GM19023 (cell line): ENCODE results near the gene MSL1.
A peak's percentile ranks its signal among the peaks of the same experiment; 100 is the strongest.

ENCODE experiments used
- ATAC-seq: cut with Tn5 transposase; IDR thresholded peaks from one replicate; pipeline ENCODE4 v1.9.1; 2021; ENCODE audit warnings: mild to moderate bottlenecking, moderate library complexity; ENCODE audit not compliant: unreplicated experiment

The MSL1 gene

DNA sequence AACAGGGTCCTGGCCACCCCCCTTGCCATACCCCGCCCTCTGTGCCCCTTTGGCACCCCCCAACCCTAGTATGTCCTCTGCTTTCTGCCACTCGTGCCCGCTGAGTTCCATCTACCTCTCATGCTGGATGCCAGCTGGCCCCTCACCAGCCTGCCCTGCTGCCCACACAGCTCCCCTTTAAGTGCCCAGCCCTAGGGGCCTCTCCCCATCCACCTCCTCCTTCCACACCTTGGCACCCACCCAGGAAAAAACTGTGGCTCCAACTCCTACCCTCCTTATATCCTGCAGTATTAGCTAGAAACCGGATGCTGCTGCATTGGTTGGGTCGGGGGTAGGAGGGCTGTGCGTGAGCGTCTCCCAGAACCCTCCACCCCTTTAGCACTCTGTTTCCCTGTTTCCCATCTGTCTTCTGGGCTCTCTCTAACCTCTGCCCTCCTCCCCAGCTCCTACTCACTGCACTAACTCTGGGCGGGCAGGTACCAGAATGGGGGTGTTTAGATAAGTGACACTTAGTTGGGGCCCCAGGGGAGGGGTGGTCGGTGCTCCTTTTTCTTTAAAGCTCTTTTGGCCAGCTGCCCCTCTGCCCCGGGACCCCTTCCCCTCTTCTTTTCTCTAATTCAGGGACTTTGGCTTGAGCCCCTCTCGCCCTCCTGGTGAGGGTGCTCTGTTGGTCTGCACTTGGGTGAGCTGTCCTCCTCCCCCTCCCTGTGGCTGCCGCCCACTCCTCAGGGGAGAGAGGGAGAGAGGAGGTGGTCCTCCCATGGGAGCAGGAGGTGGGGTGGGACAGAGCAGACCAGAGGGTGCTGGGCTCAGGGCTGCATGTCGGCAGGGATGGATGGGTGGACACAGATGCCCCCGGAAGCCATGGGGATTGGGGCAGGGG lies 31.3 kb upstream of the MSL1 start:
- no peak for ATAC-seq

DNA sequence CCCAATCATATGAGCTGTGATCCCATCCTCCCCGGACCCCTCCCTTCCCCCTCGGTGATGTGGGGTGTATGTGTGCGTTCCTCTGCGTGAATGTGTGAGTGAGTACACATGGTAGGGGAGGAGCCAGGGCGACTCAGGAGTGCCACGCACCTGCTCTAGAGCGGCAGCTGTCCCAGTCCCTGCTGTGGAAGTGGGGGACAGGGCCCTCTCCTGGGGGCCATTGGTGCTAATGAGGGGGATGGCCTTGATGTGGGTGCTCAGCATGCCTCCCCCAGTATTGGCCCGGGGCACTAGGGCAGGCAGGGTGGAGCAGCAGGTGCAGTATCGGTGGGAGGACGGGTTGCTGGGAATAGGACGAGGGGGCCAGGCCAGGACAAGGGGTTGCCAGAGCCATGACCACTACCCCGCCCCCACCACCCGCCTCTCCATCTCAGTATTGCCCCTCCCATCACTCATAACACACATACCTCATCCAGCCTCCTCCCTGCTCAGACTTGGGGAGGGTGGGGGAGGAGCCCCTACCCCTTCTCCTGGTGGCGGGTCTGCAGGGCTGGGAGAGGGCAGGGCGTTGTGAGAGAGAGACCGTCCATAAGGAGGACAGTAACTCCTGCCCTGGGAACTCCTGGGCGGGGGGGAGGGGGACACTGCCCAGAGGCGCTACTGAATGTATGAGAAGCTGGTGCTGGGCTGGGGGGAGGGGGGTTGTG lies 29.9 kb upstream of the MSL1 start:
- ATAC-seq: no peak

DNA sequence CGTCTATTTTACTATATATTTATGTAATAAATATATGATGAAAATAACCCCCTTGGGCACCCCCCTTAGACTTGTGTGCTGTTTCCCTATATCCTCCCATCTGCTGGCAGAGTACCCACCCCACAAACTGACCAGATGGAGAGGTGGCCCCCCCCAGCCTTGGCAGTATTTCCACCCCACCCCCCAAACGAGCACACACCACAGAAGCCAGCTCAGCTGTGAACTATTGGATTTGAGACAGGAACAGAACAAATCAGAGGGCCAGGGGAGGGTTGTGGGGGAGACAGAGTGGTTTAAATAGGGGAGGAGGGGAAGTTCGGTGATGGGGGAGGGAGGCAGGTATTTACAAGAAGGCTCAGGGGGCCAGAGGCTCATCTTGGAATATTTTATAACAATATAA lies 29.2 kb upstream of the MSL1 start:
- no peak for ATAC-seq

DNA sequence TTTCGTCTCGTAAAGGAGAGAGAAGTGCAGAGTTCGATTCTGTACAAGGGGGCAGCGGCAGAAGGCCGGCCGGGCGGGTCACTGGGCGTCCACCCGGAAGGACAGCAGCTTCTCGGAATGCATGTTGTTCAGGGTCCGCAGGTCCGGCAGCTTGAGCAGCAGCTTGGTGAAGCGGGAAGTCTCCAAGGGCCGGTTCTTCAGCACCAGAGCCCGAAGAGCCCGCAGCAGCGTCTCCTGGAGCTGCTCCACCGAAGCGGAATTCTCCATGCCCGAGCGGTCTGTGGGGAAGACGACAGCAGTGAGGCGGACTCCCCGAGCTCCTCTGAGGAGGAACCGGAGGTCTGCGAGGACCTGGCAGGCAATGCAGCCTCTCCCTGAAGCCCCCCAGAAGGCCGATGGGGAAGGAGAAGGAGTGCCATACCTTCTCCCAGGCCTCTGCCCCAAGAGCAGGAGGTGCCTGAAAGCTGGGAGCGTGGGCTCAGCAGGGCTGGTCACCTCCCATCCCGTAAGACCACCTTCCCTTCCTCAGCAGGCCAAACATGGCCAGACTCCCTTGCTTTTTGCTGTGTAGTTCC lies 28.7 kb upstream of the MSL1 start:
- no peak for ATAC-seq

DNA sequence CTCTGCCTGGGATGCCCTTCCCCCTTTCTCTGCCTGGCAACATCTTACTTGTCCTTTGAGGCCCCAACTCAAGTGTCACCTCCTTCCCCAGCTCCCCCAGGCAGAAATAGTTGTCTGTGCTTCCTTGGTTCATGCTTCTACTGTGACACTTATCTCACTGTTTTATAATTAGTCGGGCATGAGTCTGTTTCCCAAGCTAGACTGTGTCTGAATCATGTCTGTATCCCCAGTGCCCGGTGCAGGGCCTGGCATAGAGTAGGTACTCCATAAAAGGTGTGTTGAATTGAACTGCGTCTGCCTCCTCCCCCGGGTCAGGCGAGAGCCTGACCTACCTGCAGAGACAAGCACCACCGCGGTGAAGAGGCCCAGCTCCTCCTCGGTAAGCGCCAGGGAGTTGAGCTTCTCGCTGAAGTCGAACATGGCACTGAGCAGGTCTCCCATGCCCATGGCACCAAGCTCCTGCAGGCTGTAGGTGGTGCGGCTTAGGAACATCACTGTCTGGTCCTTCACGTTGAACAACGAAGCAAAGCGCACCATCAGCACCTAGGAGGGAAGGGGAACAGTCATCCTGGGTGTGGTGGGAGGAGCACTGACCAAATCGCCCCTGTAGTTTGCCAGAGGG lies 28.1 kb upstream of the MSL1 start:
- no peak for ATAC-seq

DNA sequence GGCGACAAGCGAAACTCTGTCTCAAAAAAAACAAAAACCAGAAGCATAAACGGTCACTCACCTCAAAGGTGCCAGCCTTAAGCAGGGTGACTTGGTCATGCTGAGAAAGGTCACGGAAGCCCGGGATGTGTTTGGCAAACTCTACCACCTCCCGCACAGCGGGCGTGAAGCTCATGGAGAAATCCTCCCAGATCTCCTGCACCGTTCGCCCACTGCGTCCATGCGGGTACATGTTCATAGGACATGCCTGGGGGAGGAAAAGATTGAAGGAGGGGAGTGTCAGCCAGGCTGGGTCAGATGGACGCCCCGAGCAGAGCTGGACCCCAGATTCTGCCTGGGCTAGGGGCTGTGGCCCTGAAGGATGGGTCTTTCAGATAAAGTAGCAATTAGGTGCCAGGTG lies 26.9 kb upstream of the MSL1 start:
- ATAC-seq: no peak

DNA sequence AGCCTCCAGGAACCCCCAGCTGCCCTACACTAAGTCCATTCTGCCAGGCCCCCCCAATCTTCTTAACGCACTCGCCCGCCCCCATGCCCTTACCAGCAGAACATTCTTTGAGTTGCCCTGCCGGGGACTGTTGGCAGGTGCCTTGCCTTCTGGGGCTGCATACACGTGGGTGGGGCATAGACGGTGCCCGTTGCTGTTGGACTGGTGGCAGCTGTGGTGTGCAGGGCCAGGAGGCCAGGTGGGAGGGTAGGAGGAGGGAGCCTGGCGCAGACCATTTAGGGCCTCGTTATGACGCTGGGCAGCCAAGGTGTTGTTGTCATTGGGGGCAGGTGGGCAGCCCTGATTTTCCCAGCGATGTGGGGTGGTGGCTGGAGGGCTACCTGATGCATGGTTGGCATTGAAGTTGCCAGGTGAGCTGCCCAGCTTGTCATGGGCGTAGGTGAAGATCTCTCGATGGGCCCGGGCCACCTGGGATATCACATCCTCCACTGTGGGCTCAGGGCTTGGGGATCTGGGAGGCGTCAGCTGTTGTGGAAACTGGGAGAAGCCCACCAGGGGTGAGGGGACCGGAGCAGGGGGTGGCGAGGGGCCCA lies 26.3 kb upstream of the MSL1 start:
- no peak for ATAC-seq

DNA sequence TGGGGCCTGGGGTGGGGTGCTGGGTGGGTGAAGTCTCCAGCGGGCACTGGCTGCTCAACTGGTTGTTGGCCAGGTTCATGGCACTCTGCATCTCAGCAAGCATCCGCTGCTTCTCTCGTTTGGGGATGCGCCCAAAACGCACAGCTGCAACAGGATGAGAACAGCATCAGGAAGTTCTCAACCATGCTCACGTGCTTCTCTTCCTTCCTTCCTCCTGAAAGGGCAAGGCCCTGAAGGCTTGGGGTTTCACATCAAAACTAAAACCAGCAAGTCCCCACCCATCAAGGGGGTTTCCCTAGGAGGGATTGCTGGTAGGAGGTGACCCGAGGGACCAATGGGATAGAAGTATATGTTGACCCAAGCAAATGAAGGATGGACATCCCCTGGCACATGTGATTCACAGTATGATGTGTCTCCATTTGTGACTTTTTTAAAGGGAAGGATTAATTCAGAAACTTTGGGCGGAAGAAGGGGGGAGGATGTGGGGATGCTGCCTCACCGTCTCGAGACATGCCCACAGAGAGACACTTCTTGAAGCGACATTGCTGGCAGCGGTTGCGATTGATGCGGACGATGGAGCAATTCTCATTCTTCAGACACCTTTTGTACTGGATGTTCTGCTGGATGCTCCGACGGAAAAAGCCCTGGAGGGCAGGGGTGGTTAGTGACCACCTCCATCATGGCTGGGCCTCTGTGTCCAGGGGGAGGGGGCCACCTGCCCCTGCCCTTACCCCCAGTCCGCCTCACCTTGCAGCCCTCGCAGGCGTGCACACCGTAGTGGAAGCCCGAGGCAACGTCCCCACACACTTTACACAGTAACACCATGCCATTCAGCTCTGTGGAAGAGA lies 25.6 kb upstream of the MSL1 start:
- ATAC-seq: peak; percentile 46

DNA sequence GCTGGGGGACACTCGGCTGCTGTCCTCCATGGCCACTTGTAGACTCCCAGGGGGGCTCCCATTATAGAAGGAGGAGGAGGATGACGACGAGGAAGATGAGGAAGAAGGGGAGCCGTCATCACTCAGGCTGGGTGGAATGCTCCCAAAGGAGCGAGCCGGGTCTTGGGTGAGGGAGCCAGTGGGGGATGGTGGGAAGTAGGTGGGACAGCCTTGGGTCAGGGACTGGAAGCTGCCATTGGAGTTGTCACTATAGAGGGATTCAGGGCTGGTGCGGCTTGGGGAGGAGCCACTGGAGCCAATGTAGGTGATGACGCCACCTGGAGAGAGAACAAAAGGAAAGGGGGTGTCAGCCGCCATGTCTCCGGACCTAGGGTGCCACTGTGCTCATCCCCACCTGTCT lies 24.7 kb upstream of the MSL1 start:
- ATAC-seq: no peak

DNA sequence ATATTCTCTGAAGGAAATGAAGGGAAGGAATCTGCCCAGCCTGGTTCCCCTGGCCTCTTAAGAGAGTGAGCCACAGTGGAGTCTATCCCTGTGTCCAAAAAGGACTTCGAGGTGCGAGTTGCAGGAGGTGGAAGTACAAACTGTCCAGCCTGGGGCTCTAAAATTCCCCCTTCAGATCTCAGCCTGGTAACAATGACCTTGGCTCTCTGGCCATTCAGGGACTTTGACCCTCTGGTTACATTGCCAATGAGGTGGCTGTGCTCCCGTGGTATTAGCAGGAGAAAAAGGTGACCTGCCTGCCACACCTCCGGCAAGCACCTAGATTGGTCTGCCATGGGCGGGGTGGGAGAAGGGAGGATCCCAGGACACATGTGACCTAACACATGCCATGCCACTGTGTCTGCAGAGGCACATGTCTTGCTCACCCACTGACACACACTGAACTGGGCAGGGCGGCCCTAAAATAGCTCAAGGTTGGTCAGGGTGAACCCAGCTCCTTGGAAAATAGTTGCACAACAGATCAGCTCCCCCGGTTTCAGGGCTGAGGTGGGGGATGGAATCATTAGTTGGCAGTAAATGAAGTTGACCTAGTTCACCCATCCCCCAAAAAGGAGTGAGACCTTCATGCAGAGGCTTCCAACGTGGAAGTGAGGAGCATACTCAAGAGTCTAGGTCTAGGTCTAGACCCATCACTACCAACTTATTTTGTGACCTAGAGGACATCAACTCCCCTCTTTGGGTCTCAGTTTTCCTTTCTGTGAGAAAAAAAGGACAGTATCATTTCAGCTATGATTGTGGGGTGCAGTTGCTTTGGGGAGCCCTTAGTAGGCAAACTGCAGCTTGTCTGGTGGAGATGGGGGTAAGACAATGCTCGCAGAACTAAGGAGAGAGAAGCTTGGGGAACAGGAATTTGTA lies 23.6 kb upstream of the MSL1 start:
- ATAC-seq: no peak

DNA sequence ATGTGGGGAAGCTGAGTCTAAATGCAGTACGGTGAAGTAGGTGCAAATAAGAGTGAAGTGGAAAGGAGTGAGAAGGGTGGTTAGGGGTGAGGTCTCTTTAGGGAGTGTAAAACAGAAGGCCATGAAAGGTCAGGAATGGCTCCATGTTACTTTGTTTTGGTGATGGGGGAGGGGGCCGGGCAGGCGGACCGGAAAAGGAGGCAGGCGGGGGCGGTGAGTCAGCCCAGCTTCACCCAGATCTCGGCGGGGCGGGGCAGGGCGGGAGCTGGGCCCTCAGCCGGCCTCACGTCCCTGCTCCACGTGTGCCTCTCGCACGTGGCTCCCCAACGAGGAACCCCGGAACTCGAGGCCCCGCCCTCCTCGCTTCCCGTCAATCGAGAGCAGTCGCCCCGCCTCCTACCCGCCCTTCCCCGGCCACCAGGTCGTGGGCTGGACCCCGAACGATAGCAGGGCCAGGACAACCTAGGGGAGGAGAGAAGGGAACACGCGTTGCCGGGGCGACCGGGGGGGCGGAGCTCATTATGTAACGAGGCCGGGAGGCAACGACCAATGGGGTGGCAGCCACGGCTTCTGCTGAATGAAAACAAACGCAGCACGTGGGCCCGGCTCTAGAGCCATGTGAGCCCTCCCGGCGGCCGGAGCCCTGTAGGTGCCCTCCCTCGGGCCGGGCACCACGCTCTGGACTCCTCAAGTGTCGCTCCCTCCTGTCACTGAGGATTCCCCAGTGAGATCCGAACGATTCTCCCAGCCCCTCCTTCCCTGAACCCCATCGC lies 22.7 kb upstream of the MSL1 start:
- ATAC-seq: peak; percentile 61

DNA sequence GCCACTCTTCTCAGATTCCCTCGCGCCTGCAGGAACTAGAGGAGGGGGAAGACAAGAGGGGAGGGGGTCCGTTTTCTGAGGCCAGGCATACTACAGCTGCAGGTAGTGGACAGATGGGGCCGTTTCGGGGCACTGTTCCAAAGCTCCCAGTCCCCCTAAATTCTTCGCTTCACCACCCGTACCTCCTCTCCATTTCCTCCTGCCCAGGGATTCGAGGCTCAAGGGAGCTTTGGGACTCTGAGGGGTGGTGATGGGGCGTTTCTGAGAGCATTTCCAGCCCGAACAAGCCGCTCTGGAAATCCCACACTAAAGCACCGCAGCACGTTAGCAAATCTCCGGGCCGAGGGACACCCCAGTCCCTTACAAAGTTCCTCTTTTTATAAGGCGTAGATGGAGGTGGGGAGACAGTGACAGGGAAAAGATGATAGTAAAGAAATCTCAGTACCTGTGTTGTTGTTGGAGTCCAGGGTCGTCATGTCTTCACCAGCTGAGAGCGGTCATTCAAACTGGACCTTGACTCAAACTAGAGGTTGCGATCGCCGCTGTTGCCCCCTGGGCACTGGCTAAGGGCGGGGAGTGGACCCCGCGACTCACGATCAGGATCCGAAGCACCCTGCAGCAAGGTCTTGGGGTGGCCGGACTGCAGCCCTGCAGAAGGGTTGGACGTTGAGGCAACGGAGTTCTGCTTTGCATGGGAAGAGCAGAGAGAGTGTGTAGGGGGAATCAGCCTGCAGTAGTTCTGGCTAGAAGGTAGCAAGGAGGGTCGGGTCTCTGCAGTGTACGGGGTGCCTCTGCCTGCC lies 22.0 kb upstream of the MSL1 start:
- no peak for ATAC-seq

DNA sequence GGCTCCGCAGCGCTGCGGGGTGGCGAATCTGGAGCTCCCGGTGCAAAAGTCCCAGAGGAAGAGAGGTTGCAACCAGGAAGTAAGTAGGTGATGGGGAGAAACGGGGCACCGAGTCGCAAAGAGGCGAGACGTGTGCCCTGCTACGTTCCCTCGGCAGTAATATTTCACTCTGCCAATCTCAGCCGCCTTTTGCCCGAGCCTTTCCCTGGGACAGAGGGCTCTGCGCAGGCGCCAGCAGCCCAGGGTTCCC lies 21.4 kb upstream of the MSL1 start, which contains the start of gene NR1D1:
Gene NR1D1, minus strand, starts transcription at position 171 of the 250 bp plus-strand sequence. CDS start 495 bp downstream, outside the sequence.
- ATAC-seq: no peak

DNA sequence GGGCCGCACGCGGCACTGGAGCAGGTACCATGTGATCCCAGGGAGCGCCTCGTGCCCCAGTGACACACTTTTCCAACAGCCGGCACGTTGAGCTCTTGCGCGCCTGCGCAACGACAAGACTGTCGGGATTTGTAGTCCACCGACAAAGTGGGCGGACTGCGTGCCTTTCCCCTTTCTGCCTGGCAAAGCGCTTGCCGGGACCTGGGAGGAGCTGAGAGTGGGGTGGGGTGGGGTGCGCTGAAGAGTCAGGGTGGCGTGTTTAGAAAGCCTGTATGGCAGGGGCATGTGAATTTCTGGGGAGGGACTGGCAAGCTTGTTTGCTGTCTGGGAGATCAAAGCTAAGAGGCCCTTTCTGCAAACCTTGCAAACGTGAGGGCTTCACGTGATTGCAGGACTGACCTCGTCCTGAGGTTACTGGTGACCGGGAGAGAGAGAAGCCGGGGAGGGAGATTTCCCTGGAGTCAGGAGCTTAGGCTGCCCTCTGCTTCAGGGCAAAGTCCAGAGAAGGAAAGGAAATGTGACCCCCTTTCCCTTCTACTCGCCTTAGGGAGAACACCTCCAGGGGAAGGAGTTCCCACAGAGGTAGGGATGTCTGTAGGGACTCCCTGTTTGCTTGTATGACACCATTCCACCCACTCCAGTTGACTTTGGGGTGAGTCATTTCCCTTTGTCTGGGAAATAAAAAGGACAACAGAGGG lies 21.0 kb upstream of the MSL1 start:
- no peak for ATAC-seq

DNA sequence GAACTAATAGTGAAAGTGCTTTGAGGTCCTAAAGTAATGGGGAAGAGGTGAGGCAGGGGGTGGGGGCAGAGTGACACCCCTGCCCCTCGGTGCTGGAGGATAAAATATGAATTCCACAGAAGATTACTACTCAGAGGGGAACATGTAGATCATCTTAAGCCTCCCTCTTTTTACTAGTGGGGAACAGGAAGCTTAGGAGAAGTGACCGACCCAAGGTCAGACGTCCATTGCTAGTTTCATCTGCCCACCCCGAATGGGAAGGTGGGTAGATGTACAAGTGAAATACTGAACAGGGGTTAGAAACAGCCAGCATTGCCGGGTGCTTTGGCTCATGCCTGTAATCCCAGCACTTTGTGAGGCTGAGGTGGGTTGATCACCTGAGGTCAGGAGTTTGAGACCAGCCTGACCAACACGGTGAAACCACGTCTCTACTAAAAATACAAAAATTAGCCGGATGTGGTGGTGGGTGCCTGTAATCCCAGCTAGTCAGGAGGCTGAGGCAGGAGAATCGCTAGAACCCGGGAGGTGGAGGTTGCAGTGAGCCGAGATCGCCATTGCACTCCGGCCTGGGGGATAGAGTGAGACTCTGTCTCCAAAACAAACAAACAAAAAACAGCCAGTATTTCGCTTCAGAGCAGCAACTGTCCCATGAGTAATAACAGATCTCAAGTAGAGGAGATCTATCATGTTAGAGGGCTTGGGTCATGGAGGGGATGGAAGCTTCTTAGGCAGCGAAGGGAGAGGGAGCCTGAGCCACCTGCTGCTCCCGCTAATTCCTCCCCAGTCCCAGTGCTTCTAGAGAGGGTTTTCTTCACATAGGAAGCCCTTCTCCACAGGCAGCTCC lies 20.2 kb upstream of the MSL1 start:
- no peak for ATAC-seq

DNA sequence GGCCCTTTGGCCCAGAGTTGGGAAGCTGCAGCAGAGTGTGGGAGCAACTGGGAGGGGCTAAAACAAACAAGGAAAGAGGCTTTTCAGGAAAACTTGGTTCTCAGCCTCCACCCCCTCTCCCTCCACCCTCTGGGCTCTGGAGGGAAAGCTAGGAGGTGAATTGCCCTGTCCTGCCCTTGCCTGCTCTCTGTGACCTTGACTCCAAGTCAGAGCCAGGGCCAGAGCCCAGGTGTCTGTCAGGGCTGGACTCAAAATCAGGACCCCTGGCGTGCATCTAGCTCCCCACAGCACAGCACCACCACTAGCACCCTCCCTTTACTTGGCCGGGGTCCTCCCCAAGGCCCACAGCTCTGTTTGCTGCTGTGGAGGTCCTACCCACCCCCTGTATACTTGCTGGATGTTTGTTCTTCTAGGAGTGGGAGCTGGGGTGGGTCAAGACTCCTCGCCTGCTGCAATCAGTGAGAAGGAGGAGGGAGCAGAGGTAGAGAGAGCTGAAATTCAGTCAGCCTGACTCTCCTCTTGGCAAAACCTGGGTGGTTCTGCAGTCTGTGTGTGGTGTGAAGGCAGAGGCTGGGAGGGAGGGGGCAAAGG lies 18.6 kb upstream of the MSL1 start:
- ATAC-seq: no peak
